Natural killer cell (primary cell): ENCODE measurements around the gene SFXN2. TPM values are rescaled to one million over a fixed set of nuclear protein-coding genes. Genes with fewer than 3 reads are reported as not detected.
A peak's percentile ranks its signal among the peaks of the same experiment; 100 is the strongest.

ENCODE experiments used
- ATAC-seq, 3 donors: fragments of 150-1000 bp in 2 of 3; fragments of 200-7000 bp in 1 of 3; cut with Tn5 transposase; 1 replicate in 1 of 3; 2 replicates in 2 of 3; pipeline ENCODE4 v1.10.0; 2021; ENCODE audit warnings: mild to moderate bottlenecking in 2 of 3, moderate library complexity in 2 of 3
- DNase-seq, 2 donors: peaks; one replicate each; pipeline versions ENCODE4 v3.0.0 to v3.0.0-alpha.2; 2013 to 2021; ENCODE audit warnings: mixed read lengths in 1 of 2
- H3K27ac ChIP-seq: one replicate; pipeline ENCODE4 v1.5.1; 2013; ENCODE audit warnings: mild to moderate bottlenecking, low read length
- H3K27me3 ChIP-seq: one replicate; pipeline ENCODE4 v1.6.1; 2013; ENCODE audit warnings: low read length; ENCODE audit not compliant: control insufficient read depth, insufficient read depth
- H3K36me3 ChIP-seq: one replicate; pipeline ENCODE4 v1.6.1; 2013; ENCODE audit warnings: low read length; ENCODE audit not compliant: control insufficient read depth, insufficient read depth
- H3K4me1 ChIP-seq: one replicate; pipeline ENCODE4 v1.6.1; 2013; ENCODE audit warnings: low read length; ENCODE audit not compliant: control insufficient read depth, insufficient read depth
- H3K4me3 ChIP-seq: one replicate; pipeline ENCODE4 v1.5.1; 2013; ENCODE audit warnings: low read length
- H3K9me3 ChIP-seq: one replicate; pipeline ENCODE4 v1.6.1; 2013; ENCODE audit warnings: low read length; ENCODE audit not compliant: control insufficient read depth, insufficient read depth
- H3K27ac Mint-ChIP-seq, 2 donors: one replicate each; pipeline ENCODE4 v1.8.0; 2022; ENCODE audit warnings: mild to moderate bottlenecking in 2 of 2, mixed read lengths in 2 of 2, moderate library complexity in 1 of 2
- H3K27me3 Mint-ChIP-seq, 2 donors: one replicate each; pipeline ENCODE4 v1.8.0; 2022; ENCODE audit warnings: low read depth in 2 of 2, mixed read lengths in 2 of 2
- H3K36me3 Mint-ChIP-seq: one replicate; pipeline ENCODE4 v1.8.0; 2022; ENCODE audit warnings: mixed read lengths
- H3K4me1 Mint-ChIP-seq, 2 donors: one replicate each; pipeline ENCODE4 v1.8.0; 2022; ENCODE audit warnings: mixed read lengths in 2 of 2
- H3K4me3 Mint-ChIP-seq: one replicate; pipeline ENCODE4 v1.8.0; 2022; ENCODE audit warnings: mild to moderate bottlenecking, moderate library complexity, mixed read lengths
- H3K9me3 Mint-ChIP-seq, 2 donors: one replicate each; pipeline ENCODE4 v1.8.0; 2022; ENCODE audit warnings: mixed read lengths in 2 of 2
- WGBS: methylation state at CpG from one replicate; pipeline ENCODE4 v1.1.7; 2013; ENCODE audit warnings: missing lambda C conversion rate; ENCODE audit not compliant: insufficient coverage; 5-methylcytosine and 5-hydroxymethylcytosine counted together
- intact Hi-C: fragments of 100-400 bp; cut with micrococcal nuclease; formaldehyde crosslinking; loops from one replicate; pipeline ENCODE4 v1.14.2; 2022
- total RNA-seq, 4 donors: library from RNA; stranded (reverse); fragments of 120-200 nt in 1 of 4; gene quantifications; one replicate each; pipeline versions ENCODE4 v1.2.3 to v1.2.4, GENCODE V29; 2013 to 2022
- TF ChIP-seq, protein P1 (sequence below): fragments of 200-600 bp; IDR thresholded peaks from one replicate; pipeline ENCODE4 v1.8.0; 2022; ENCODE audit warnings: antibody characterized with exemption

SFXN2 gene
- total RNA-seq, 3 donors from 2014 or later (not counting 1 experiment from before 2014, with no cell fraction given) = 4.8 to 8.0 (median 5.1) TPM

DNA sequence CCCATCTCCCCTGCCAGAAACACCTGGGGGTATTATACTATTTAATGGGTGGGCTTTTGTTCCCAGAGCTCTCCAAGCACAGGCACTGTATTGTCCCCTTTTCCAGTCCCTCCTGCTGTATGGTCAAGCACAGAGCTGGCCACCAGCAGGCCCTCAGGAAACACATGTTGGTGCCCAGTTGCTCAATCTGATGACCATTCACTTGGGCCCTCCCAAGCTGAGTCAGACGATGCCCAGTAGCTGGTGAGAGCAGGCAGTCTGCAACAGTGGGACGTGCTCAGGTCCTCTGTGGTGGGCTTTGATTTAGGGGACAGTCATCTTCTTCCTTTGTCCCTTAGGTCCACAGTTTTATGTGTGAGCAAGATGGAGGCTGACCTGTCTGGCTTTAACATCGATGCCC lies 11.8 kb downstream of the SFXN2 start:
- H3K9me3 ChIP-seq = no peaks in the 10 kb centered on the region
- H3K4me1 Mint-ChIP-seq = peaks cover 11 to 15% of the 10 kb centered on the region in 2 donors
- no peaks in the 10 kb centered on the region for H3K27me3 ChIP-seq
- ATAC-seq (no peak), DNase-seq (no peak)
- no peak overlapping the region for H3K27ac ChIP-seq
- no peaks in the 10 kb centered on the region for H3K27me3 Mint-ChIP-seq
- no peak overlapping the region for H3K4me3 Mint-ChIP-seq
- WGBS = 75% methylated on average over 3 of the region's 3 CpGs
- peaks cover 18% of the 10 kb centered on the region for H3K4me1 ChIP-seq
- no peak overlapping the region for H3K4me3 ChIP-seq
- H3K27ac Mint-ChIP-seq = no peak overlapping the region
- TF ChIP-seq, protein P1, sequence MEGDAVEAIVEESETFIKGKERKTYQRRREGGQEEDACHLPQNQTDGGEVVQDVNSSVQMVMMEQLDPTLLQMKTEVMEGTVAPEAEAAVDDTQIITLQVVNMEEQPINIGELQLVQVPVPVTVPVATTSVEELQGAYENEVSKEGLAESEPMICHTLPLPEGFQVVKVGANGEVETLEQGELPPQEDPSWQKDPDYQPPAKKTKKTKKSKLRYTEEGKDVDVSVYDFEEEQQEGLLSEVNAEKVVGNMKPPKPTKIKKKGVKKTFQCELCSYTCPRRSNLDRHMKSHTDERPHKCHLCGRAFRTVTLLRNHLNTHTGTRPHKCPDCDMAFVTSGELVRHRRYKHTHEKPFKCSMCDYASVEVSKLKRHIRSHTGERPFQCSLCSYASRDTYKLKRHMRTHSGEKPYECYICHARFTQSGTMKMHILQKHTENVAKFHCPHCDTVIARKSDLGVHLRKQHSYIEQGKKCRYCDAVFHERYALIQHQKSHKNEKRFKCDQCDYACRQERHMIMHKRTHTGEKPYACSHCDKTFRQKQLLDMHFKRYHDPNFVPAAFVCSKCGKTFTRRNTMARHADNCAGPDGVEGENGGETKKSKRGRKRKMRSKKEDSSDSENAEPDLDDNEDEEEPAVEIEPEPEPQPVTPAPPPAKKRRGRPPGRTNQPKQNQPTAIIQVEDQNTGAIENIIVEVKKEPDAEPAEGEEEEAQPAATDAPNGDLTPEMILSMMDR = no peak
- intact Hi-C loops = loop anchor here (5.0 kb wide), 1 partner anchor 341 kb away; no protein-coding TSS in a partner anchor
- peaks cover 13% of the 10 kb centered on the region for H3K36me3 ChIP-seq
- no peaks in the 10 kb centered on the region for H3K9me3 Mint-ChIP-seq
- no peaks in the 10 kb centered on the region for H3K36me3 Mint-ChIP-seq

DNA sequence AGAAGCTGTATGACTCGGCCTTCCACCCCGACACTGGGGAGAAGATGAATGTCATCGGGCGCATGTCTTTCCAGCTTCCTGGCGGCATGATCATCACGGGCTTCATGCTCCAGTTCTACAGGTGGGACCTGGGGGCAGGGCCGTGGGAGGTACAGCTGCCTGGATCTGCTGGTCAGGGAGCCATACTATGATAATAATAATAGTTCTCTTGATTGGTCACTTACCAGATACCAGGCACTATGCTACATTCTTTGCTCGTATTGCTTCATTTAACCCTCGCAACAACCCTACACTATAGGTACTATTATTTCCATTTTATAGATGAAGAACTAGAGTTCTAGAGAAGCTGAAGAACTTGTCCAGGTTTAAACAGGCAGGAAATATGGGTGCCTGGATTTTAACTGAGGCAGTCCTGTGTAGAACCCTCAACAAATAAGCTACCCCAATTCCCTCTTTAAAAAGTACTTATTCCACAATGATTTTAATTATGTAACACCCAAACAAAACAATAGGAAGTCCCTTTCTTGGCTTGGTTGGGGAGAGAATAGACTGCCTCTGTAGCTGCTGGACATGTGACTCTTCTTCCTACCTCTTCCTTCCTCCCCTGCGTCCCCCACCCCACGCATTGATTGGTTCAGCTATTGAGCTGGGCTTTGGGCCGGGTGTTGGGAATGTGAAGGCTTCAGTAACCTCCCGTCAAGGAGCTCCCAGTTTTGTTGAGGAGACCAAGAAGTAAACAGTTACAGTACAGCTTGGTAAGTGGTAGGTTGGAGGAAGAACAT lies 12.8 kb downstream of the SFXN2 start:
- intact Hi-C loops = loop anchor here (5.0 kb wide), 1 partner anchor 340 kb away; no protein-coding TSS in a partner anchor
- no peak overlapping the region for H3K4me3 ChIP-seq
- peaks cover 18% of the 10 kb centered on the region for H3K4me1 ChIP-seq
- no peak overlapping the region for H3K4me3 Mint-ChIP-seq
- peaks cover 13% of the 10 kb centered on the region for H3K36me3 ChIP-seq
- no peaks in the 10 kb centered on the region for H3K27me3 ChIP-seq
- H3K27ac Mint-ChIP-seq = no peak overlapping the region
- peaks cover 11 to 15% of the 10 kb centered on the region in 2 donors for H3K4me1 Mint-ChIP-seq
- no peaks in the 10 kb centered on the region for H3K9me3 Mint-ChIP-seq
- TF ChIP-seq, protein P1 = no peak
- DNase-seq (no peak), ATAC-seq (no peak)
- H3K36me3 Mint-ChIP-seq = no peaks in the 10 kb centered on the region
- H3K9me3 ChIP-seq = no peaks in the 10 kb centered on the region
- no peaks in the 10 kb centered on the region for H3K27me3 Mint-ChIP-seq
- 92% methylated on average over 11 of the region's 13 CpGs for WGBS
- no peak overlapping the region for H3K27ac ChIP-seq

DNA sequence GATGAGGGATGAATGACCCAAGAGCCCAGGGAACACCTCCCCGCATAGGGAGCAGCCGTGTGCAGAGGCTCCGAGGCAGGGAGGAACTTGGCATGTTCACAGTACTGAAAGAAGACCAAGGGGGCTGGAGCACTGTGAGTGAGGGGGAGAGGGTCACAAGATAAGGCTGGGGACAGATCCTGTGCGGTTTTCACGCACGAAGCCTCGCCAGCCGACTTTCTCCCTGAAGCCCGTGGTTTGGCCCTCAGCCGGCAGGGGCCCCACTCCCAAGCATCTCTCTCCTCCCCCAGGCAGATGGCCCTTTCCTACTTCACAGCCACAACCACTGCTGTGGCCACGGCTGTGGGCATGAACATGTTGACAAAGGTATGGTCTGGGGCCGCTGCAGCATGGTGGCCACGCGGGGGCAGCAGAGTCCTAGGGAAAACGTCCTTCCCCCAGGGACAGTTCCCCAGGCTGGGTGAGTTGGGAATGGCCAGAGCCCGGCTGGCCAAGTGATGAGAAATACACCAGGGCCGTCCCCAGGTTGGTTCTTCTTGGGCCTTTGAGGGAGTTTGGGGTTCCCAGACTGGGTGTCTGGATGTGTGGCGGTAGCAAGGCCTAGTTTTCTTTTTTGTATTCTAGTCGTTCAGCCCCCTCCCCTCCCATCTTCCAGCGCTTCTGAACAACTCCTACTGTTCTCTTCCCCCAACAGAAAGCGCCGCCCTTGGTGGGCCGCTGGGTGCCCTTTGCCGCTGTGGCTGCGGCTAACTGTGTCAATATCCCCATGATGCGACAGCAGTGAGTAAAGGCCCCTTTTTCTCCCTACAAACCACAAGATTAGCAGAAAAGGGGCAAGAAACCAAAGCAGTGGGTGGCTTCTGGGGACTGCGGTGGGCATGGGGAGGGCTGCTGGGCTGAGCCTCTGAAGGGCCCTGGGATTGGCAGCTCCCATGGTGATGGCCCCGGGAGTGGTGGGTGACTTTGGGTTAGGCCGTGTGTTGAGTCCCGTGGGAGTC lies 14.9 kb downstream of the SFXN2 start:
- peak overlapping the region; percentile 31 for H3K4me3 Mint-ChIP-seq

More for the DNA sequence above, 14.9 kb downstream of the SFXN2 start:
- Histone ChIP-seq H3K9me3 (no peaks in the 10 kb centered on the region), H3K4me1 (peaks cover 18% of the 10 kb centered on the region), H3K36me3 (peaks cover 15% of the 10 kb centered on the region), H3K27ac (peak overlapping the region; percentile 24), H3K27me3 (no peaks in the 10 kb centered on the region), H3K4me3 (no peak overlapping the region)
- H3K9me3 Mint-ChIP-seq = no peaks in the 10 kb centered on the region
- intact Hi-C loops = loop anchor here (1.0 to 5.0 kb wide), 2 partner anchors 172 to 338 kb away; no protein-coding TSS in a partner anchor
- H3K4me1 Mint-ChIP-seq = peaks cover 11 to 15% of the 10 kb centered on the region in 2 donors
- no peaks in the 10 kb centered on the region for H3K36me3 Mint-ChIP-seq
- H3K27ac Mint-ChIP-seq = peak overlapping the region; percentile 26 to 83
- WGBS = 46% methylated on average over 29 of the region's 30 CpGs
- TF ChIP-seq, protein P1 = peak; percentile 72
- no peaks in the 10 kb centered on the region for H3K27me3 Mint-ChIP-seq
- ATAC-seq (peak; percentile 87 to 95 (median 91)), DNase-seq (peak; percentile 67 to 70)
